Psoas muscle (tissue), 8 donors: Measurements from ENCODE around the gene PCA3. TPM values are rescaled to one million over a fixed set of nuclear protein-coding genes. Genes with fewer than 3 reads are reported as not detected.

Source experiments
- ATAC-seq, 4 donors: fragments of 200-7000 bp; cut with Tn5 transposase; one replicate each; pipeline ENCODE4 v1.9.1; 2020; ENCODE audit warnings: moderate library complexity in 3 of 4, mild to moderate bottlenecking in 2 of 4
- DNase-seq, 2 donors: peaks; one replicate each; pipeline ENCODE4 v3.0.0-alpha.2; 2020
- H3K27ac ChIP-seq: fragments of 200-600 bp; one replicate; pipeline ENCODE4 v1.8.0; 2022
- H3K27me3 ChIP-seq, 3 donors: fragments of 200-600 bp in 1 of 3; one replicate each; pipeline versions ENCODE4 v1.6.1 to v1.8.0; 2013 to 2022; ENCODE audit warnings: low read length in 2 of 3, mild to moderate bottlenecking in 2 of 3, moderate library complexity in 1 of 3; ENCODE audit not compliant: insufficient read depth in 3 of 3
- H3K36me3 ChIP-seq, 2 donors: fragments of 200-600 bp in 1 of 2; one replicate each; pipeline versions ENCODE4 v1.6.1 to v1.8.0; 2013 to 2022; ENCODE audit warnings: low read depth in 1 of 2, mild to moderate bottlenecking in 1 of 2, moderate library complexity in 1 of 2; ENCODE audit not compliant: insufficient read depth in 1 of 2
- H3K4me1 ChIP-seq: fragments of 200-600 bp; one replicate; pipeline ENCODE4 v1.8.0; 2022
- H3K4me3 ChIP-seq: fragments of 200-600 bp; one replicate; pipeline ENCODE4 v1.8.0; 2022; ENCODE audit warnings: mild to moderate bottlenecking
- H3K9me3 ChIP-seq: fragments of 200-600 bp; one replicate; pipeline ENCODE4 v1.8.0; 2022
- CTCF ChIP-seq: fragments of 200-600 bp; IDR thresholded peaks from one replicate; pipeline ENCODE4 v1.8.0; 2022; ENCODE audit warnings: antibody characterized with exemption
- WGBS, 3 donors: extraction: QIAGEN DNeasy Blood & Tissue Kit; methylation state at CpG; one replicate each; pipeline versions ENCODE4 v1.1.6 to v1.1.7; 2013; 5-methylcytosine and 5-hydroxymethylcytosine counted together
- intact Hi-C, 2 donors: fragments of 100-400 bp; cut with DNase I; formaldehyde crosslinking; loops; one replicate each; pipeline versions ENCODE4 v1.11.0 to v1.14.2; 2022
- polyA plus RNA-seq, 3 donors: library from polyadenylated mRNA; stranded (reverse); fragments of 200-250 nt; gene quantifications; one replicate each; pipeline ENCODE4 v1.2.3, GENCODE V29; 2013
- total RNA-seq, 4 donors: library from RNA; stranded (reverse); fragmentation: NEBNext Ultra II Directional in 2 of 4; extraction: Animal tissue kit (Norgen Biotek cat#: 25700) in 2 of 4; gene quantifications; one replicate each; pipeline versions ENCODE4 v1.2.1 to v1.2.4, GENCODE V29; 2021 to 2023
- donor health status: healthy with polysubstance abuse.
- donor health status: DM: no; HTN: no; CAD: no; lungs with moderate emphysema.
- donor health status: Bipolar disorder and iron deficiency.
- donor health status: healthy.
- donor health status: DM: yes; HTN: yes; CAD: no.
- donor health status: DM: no; HTN: no; CAD: no.
- donor health status: DM: no; HTN: no; CAD: no.
- donor health status: DM: yes; HTN: yes; CAD: no.

The PCA3 gene
- total and polyA plus RNA-seq, 7 donors: 0.04 to 0.07 TPM; not detected in 5

GRCh38 chr9:76784881-76785280 lies 20.6 kb downstream of the PCA3 start:
- Histone ChIP-seq H3K27me3 (peaks cover 0 to 2% (median 0%) of the 10 kb centered on the region in 3 donors), H3K27ac (no peak overlapping the region), H3K4me3 (no peak overlapping the region), H3K4me1 (no peaks in the 10 kb centered on the region), H3K9me3 (no peaks in the 10 kb centered on the region), H3K36me3 (no peaks in the 10 kb centered on the region)
- intact Hi-C loops: no loop called here
- TF ChIP-seq CTCF: no peak
- DNase-seq (no peak), ATAC-seq (no peak)

GRCh38 chr9:76785501-76785900 lies 21.3 kb downstream of the PCA3 start:
- ATAC-seq (no peak), DNase-seq (no peak)
- 94 to 98% (median 97%) methylated on average over 1 of the region's 1 CpG for WGBS, 3 donors
- no peaks in the 10 kb centered on the region for H3K9me3 ChIP-seq
- no peaks in the 10 kb centered on the region for H3K36me3 ChIP-seq
- no peak overlapping the region for H3K4me3 ChIP-seq
- H3K27me3 ChIP-seq: peaks cover 0 to 2% (median 0%) of the 10 kb centered on the region in 3 donors
- no peak overlapping the region for H3K27ac ChIP-seq
- intact Hi-C loops: no loop called here
- no peaks in the 10 kb centered on the region for H3K4me1 ChIP-seq
- TF ChIP-seq CTCF: no peak

GRCh38 chr9:76787677-76788076 lies 23.4 kb downstream of the PCA3 start:
- DNase-seq (no peak), ATAC-seq (no peak)
- intact Hi-C loops: no loop called here

GRCh38 chr9:76789840-76790239 lies 25.6 kb downstream of the PCA3 start:
- ATAC-seq: no peak
- intact Hi-C loops: no loop called here
- Histone ChIP-seq H3K36me3 (no peaks in the 10 kb centered on the region), H3K27me3 (peaks cover 0 to 2% (median 0%) of the 10 kb centered on the region in 3 donors), H3K9me3 (no peaks in the 10 kb centered on the region), H3K4me1 (no peaks in the 10 kb centered on the region), H3K27ac (no peak overlapping the region), H3K4me3 (no peak overlapping the region)
- 90 to 96% (median 94%) methylated on average over 1 of the region's 1 CpG for WGBS, 3 donors
- DNase-seq: no peak
- TF ChIP-seq CTCF: no peak

More at GRCh38 chr9:76787677-76788076, 23.4 kb downstream of the PCA3 start:
- H3K4me3 ChIP-seq: no peak overlapping the region
- no peaks in the 10 kb centered on the region for H3K36me3 ChIP-seq
- no peaks in the 10 kb centered on the region for H3K9me3 ChIP-seq
- H3K27me3 ChIP-seq: peaks cover 0 to 2% (median 0%) of the 10 kb centered on the region in 3 donors
- no peaks in the 10 kb centered on the region for H3K4me1 ChIP-seq
- H3K27ac ChIP-seq: no peak overlapping the region
- no peak for TF ChIP-seq CTCF
- WGBS, 3 donors: 76 to 86% (median 84%) methylated on average over 11 of the region's 11 CpGs

GRCh38 chr9:76793784-76794431 lies 29.7 kb downstream of the PCA3 start:
- 91 to 94% (median 92%) methylated on average over 15 of the region's 15 CpGs for WGBS, 3 donors
- no peak for TF ChIP-seq CTCF
- intact Hi-C loops: no loop called here

More at GRCh38 chr9:76793784-76794431, 29.7 kb downstream of the PCA3 start:
- Histone ChIP-seq H3K27me3 (no peaks in the 10 kb centered on the region), H3K27ac (no peak overlapping the region), H3K9me3 (no peaks in the 10 kb centered on the region), H3K4me3 (no peak overlapping the region), H3K36me3 (no peaks in the 10 kb centered on the region), H3K4me1 (no peaks in the 10 kb centered on the region)
- ATAC-seq (no peak), DNase-seq (no peak)
